ENCODE data around the gene HLA-DPB1.

The HLA-DPB1 gene

GRCh38 chr6:33105386-33105785, 29.6 kb downstream of the HLA-DPB1 start:
- Histone ChIP-seq H3K4me1 (ENCODE audit: control insufficient read depth, insufficient read depth, low read length) (no peaks in the 10 kb centered on the region), H3K9me3 (ENCODE audit: control insufficient read depth, insufficient read depth, low read length) (peaks cover 9% of the 10 kb centered on the region)

GRCh38 chr6:33105916-33106871, 30.4 kb downstream of the HLA-DPB1 start:
- H3K9ac ChIP-seq (ENCODE audit: low read depth, low read length): no peak overlapping the region
- peaks cover 4% of the 10 kb centered on the region for H3K9me3 ChIP-seq (ENCODE audit: control insufficient read depth, insufficient read depth, low read length)
- H3K4me1 ChIP-seq (ENCODE audit: control insufficient read depth, insufficient read depth, low read length): no peaks in the 10 kb centered on the region
- H3K27me3 ChIP-seq (ENCODE audit: control insufficient read depth, insufficient read depth, low read length): peaks cover 10% of the 10 kb centered on the region; the same call in 1 of the 2 replicates
- no peak overlapping the region for H3K27ac ChIP-seq (ENCODE audit: low read depth, low read length)
- no peak overlapping the region for H3K4me3 ChIP-seq (ENCODE audit: low read depth, low read length)
- no peaks in the 10 kb centered on the region for H3K36me3 ChIP-seq (ENCODE audit: control insufficient read depth, insufficient read depth, low read length)

More at GRCh38 chr6:33105386-33105785, 29.6 kb downstream of the HLA-DPB1 start:
- no peak overlapping the region for H3K27ac ChIP-seq (ENCODE audit: low read depth, low read length)
- H3K36me3 ChIP-seq (ENCODE audit: control insufficient read depth, insufficient read depth, low read length): no peaks in the 10 kb centered on the region
- H3K27me3 ChIP-seq (ENCODE audit: control insufficient read depth, insufficient read depth, low read length): peaks cover 10% of the 10 kb centered on the region; the same call in 1 of the 2 replicates
- no peak overlapping the region for H3K9ac ChIP-seq (ENCODE audit: low read depth, low read length)
- no peak overlapping the region for H3K4me3 ChIP-seq (ENCODE audit: low read depth, low read length)

- no peak overlapping the region for H3K9ac ChIP-seq (ENCODE audit: low read depth, low read length)
- H3K36me3 ChIP-seq (ENCODE audit: control insufficient read depth, insufficient read depth, low read length): no peaks in the 10 kb centered on the region
- peaks cover 10% of the 10 kb centered on the region; the same call in 1 of the 2 replicates for H3K27me3 ChIP-seq (ENCODE audit: control insufficient read depth, insufficient read depth, low read length)
- H3K4me3 ChIP-seq (ENCODE audit: low read depth, low read length): no peak overlapping the region
- H3K9me3 ChIP-seq (ENCODE audit: control insufficient read depth, insufficient read depth, low read length): no peaks in the 10 kb centered on the region; the same call in 1 of the 2 replicates
- H3K4me1 ChIP-seq (ENCODE audit: control insufficient read depth, insufficient read depth, low read length): no peaks in the 10 kb centered on the region
- no peak overlapping the region for H3K27ac ChIP-seq (ENCODE audit: low read depth, low read length)
Observed at GRCh38 chr6:33107641-33108040, 31.9 kb downstream of the HLA-DPB1 start.

GRCh38 chr6:33108307-33108706, 32.5 kb downstream of the HLA-DPB1 start:
- no peaks in the 10 kb centered on the region for H3K36me3 ChIP-seq (ENCODE audit: control insufficient read depth, insufficient read depth, low read length)
- H3K4me3 ChIP-seq (ENCODE audit: low read depth, low read length): no peak overlapping the region
- H3K9me3 ChIP-seq (ENCODE audit: control insufficient read depth, insufficient read depth, low read length): no peaks in the 10 kb centered on the region; the same call in 1 of the 2 replicates
- no peak overlapping the region for H3K9ac ChIP-seq (ENCODE audit: low read depth, low read length)
- peaks cover 10% of the 10 kb centered on the region; the same call in 1 of the 2 replicates for H3K27me3 ChIP-seq (ENCODE audit: control insufficient read depth, insufficient read depth, low read length)
- H3K4me1 ChIP-seq (ENCODE audit: control insufficient read depth, insufficient read depth, low read length): no peaks in the 10 kb centered on the region
- no peak overlapping the region for H3K27ac ChIP-seq (ENCODE audit: low read depth, low read length)

- Histone ChIP-seq H3K4me1 (ENCODE audit: control insufficient read depth, insufficient read depth, low read length) (peaks cover 7% of the 10 kb centered on the region; the same call in 1 of the 2 replicates), H3K9ac (ENCODE audit: low read depth, low read length) (no peak overlapping the region), H3K4me3 (ENCODE audit: low read depth, low read length) (no peak overlapping the region), H3K27ac (ENCODE audit: low read depth, low read length) (no peak overlapping the region), H3K27me3 (ENCODE audit: control insufficient read depth, insufficient read depth, low read length) (peaks cover 10% of the 10 kb centered on the region; the same call in 1 of the 2 replicates), H3K9me3 (ENCODE audit: control insufficient read depth, insufficient read depth, low read length) (no peaks in the 10 kb centered on the region), H3K36me3 (ENCODE audit: control insufficient read depth, insufficient read depth, low read length) (no peaks in the 10 kb centered on the region)
Observed at GRCh38 chr6:33112148-33112547, 36.4 kb downstream of the HLA-DPB1 start.

- Histone ChIP-seq H3K27me3 (ENCODE audit: control insufficient read depth, insufficient read depth, low read length) (peaks cover 5% of the 10 kb centered on the region; the same call in 1 of the 2 replicates), H3K9ac (ENCODE audit: low read depth, low read length) (no peak overlapping the region), H3K27ac (ENCODE audit: low read depth, low read length) (no peak overlapping the region), H3K4me3 (ENCODE audit: low read depth, low read length) (no peak overlapping the region), H3K9me3 (ENCODE audit: control insufficient read depth, insufficient read depth, low read length) (no peaks in the 10 kb centered on the region), H3K4me1 (ENCODE audit: control insufficient read depth, insufficient read depth, low read length) (peaks cover 8% of the 10 kb centered on the region; the same call in 1 of the 2 replicates), H3K36me3 (ENCODE audit: control insufficient read depth, insufficient read depth, low read length) (no peaks in the 10 kb centered on the region)
Observed at GRCh38 chr6:33113755-33114154, 38.0 kb downstream of the HLA-DPB1 start.

GRCh38 chr6:33114406-33114805, 38.6 kb downstream of the HLA-DPB1 start:
- H3K4me1 ChIP-seq (ENCODE audit: control insufficient read depth, insufficient read depth, low read length): peaks cover 15% of the 10 kb centered on the region
- H3K27ac ChIP-seq (ENCODE audit: low read depth, low read length): no peak overlapping the region
- H3K9ac ChIP-seq (ENCODE audit: low read depth, low read length): no peak overlapping the region
- no peak overlapping the region for H3K4me3 ChIP-seq (ENCODE audit: low read depth, low read length)
- H3K27me3 ChIP-seq (ENCODE audit: control insufficient read depth, insufficient read depth, low read length): peaks cover 4% of the 10 kb centered on the region; the same call in 1 of the 2 replicates
- H3K9me3 ChIP-seq (ENCODE audit: control insufficient read depth, insufficient read depth, low read length): no peaks in the 10 kb centered on the region
- H3K36me3 ChIP-seq (ENCODE audit: control insufficient read depth, insufficient read depth, low read length): 0 out of 2 replicates have a peak, but pooled peaks cover 5% of the 10 kb centered on the region

GRCh38 chr6:33116417-33116816, 40.6 kb downstream of the HLA-DPB1 start:
- Histone ChIP-seq H3K9ac (ENCODE audit: low read depth, low read length) (peak overlapping the region; percentile 99), H3K4me3 (ENCODE audit: low read depth, low read length) (peak overlapping the region; percentile 93), H3K36me3 (ENCODE audit: control insufficient read depth, insufficient read depth, low read length) (peaks cover 13% of the 10 kb centered on the region; the same call in 1 of the 2 replicates), H3K27ac (ENCODE audit: low read depth, low read length) (peak overlapping the region; percentile 94), H3K4me1 (ENCODE audit: control insufficient read depth, insufficient read depth, low read length) (peaks cover 26% of the 10 kb centered on the region), H3K27me3 (ENCODE audit: control insufficient read depth, insufficient read depth, low read length) (no peaks in the 10 kb centered on the region), H3K9me3 (ENCODE audit: control insufficient read depth, insufficient read depth, low read length) (no peaks in the 10 kb centered on the region)

- peak overlapping the region; percentile 93 for H3K4me3 ChIP-seq (ENCODE audit: low read depth, low read length)
- H3K27me3 ChIP-seq (ENCODE audit: control insufficient read depth, insufficient read depth, low read length): no peaks in the 10 kb centered on the region
- H3K9me3 ChIP-seq (ENCODE audit: control insufficient read depth, insufficient read depth, low read length): no peaks in the 10 kb centered on the region
- peak overlapping the region; percentile 99 for H3K9ac ChIP-seq (ENCODE audit: low read depth, low read length)
- H3K4me1 ChIP-seq (ENCODE audit: control insufficient read depth, insufficient read depth, low read length): peaks cover 26% of the 10 kb centered on the region
- peaks cover 19% of the 10 kb centered on the region; the same call in 1 of the 2 replicates for H3K36me3 ChIP-seq (ENCODE audit: control insufficient read depth, insufficient read depth, low read length)
- peak overlapping the region; percentile 94 for H3K27ac ChIP-seq (ENCODE audit: low read depth, low read length)
Observed at GRCh38 chr6:33116841-33117711, 41.3 kb downstream of the HLA-DPB1 start.

- peak overlapping the region; percentile 99 for H3K9ac ChIP-seq (ENCODE audit: low read depth, low read length)
- H3K27me3 ChIP-seq (ENCODE audit: control insufficient read depth, insufficient read depth, low read length): no peaks in the 10 kb centered on the region
- peak overlapping the region; percentile 94 for H3K27ac ChIP-seq (ENCODE audit: low read depth, low read length)
Observed at GRCh38 chr6:33117811-33118277, 42.1 kb downstream of the HLA-DPB1 start.

More at GRCh38 chr6:33117811-33118277, 42.1 kb downstream of the HLA-DPB1 start:
- Histone ChIP-seq H3K4me1 (ENCODE audit: control insufficient read depth, insufficient read depth, low read length) (peaks cover 26% of the 10 kb centered on the region), H3K9me3 (ENCODE audit: control insufficient read depth, insufficient read depth, low read length) (peaks cover 7% of the 10 kb centered on the region), H3K4me3 (ENCODE audit: low read depth, low read length) (peak overlapping the region; percentile 93), H3K36me3 (ENCODE audit: control insufficient read depth, insufficient read depth, low read length) (peaks cover 25% of the 10 kb centered on the region)
